Measurements from ENCODE around the gene MRTFA. TPM values are rescaled to one million over a fixed set of nuclear protein-coding genes. Genes with fewer than 3 reads are reported as not detected.

The MRTFA gene
- total and polyA plus RNA-seq, 2 of the 13 experiments (the other 11 are each of a cell fraction or from before 2014, with no cell fraction given), result 2.4 to 8.2 TPM

DNA sequence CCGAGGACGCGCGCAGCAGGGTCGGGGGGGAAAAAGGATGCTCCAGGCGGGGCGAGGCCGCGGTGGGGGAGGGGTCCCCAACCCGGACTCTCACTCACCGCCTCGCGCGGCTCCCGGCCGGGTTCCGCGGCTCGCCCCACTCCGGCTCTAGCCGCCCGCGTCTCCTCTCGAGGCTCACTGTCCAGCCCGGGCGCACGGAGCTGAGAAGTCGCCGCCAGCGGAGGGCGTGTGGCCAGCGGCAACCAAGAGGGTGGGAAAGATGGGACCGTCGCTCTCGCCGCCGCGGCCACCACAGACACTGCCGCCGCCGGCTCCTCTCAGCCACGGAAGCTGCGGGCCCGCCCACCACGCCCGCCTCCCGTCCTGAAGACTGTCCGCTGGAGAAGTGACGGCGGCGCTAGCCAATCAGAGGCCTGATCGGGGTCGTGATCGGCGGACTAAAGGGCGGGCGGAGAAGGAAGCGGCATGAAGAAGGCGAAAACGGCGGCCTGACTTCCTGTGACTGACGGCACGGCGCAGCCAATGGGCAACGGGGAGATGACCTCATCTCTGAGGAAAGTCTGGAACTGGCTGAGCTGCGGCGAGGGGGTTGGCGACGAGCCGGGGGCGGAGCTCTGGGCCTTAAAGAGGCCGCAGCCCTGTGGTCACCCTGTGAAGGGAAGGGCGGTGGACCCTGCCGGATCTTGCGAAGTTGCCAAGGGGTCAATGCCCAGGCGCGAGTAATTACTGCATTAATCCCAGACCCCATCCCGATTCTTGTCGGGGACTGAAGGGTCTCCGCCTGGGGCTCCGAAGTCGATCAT, at the start of gene MRTFA (continued):
- TF ChIP-seq PAX8 (CRISPR knock-in tag; IDR thresholded peaks at IDR 0.05; ENCODE audit: borderline replicate concordance) (no peak), KDM4B (CRISPR knock-in tag; IDR thresholded peaks at IDR 0.05) (0 out of 2 replicates have a peak, but pooled peaks have one; percentile 61), ERF (CRISPR knock-in tag; IDR thresholded peaks at IDR 0.05) (peak; percentile 56), ZNF557 (CRISPR knock-in tag; IDR thresholded peaks at IDR 0.05) (no peak), MXD4 (CRISPR knock-in tag; IDR thresholded peaks at IDR 0.05) (peak; percentile 69; the same call in 1 of the 2 replicates), ZNF792 (CRISPR knock-in tag; IDR thresholded peaks at IDR 0.05) (no peak), KDM3A (CRISPR knock-in tag; IDR thresholded peaks at IDR 0.05; ENCODE audit: low read depth) (peak; percentile 75; the same call in 1 of the 2 replicates), POLR2AphosphoS5 (IDR thresholded peaks at IDR 0.05; ENCODE audit: low read depth, low read length) (peak; percentile 64)
- TF ChIP-seq, protein P1, sequence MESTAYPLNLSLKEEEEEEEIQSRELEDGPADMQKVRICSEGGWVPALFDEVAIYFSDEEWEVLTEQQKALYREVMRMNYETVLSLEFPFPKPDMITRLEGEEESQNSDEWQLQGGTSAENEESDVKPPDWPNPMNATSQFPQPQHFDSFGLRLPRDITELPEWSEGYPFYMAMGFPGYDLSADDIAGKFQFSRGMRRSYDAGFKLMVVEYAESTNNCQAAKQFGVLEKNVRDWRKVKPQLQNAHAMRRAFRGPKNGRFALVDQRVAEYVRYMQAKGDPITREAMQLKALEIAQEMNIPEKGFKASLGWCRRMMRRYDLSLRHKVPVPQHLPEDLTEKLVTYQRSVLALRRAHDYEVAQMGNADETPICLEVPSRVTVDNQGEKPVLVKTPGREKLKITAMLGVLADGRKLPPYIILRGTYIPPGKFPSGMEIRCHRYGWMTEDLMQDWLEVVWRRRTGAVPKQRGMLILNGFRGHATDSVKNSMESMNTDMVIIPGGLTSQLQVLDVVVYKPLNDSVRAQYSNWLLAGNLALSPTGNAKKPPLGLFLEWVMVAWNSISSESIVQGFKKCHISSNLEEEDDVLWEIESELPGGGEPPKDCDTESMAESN (CRISPR knock-in tag; conservative IDR thresholded peaks at IDR 0.05), result peak; percentile 86
- TF ChIP-seq, protein P2, sequence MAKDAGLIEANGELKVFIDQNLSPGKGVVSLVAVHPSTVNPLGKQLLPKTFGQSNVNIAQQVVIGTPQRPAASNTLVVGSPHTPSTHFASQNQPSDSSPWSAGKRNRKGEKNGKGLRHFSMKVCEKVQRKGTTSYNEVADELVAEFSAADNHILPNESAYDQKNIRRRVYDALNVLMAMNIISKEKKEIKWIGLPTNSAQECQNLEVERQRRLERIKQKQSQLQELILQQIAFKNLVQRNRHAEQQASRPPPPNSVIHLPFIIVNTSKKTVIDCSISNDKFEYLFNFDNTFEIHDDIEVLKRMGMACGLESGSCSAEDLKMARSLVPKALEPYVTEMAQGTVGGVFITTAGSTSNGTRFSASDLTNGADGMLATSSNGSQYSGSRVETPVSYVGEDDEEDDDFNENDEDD (CRISPR knock-in tag; IDR thresholded peaks at IDR 0.05; ENCODE audit: borderline replicate concordance), result peak; percentile 79; the same call in 1 of the 2 replicates
- TF ChIP-seq, protein P3, sequence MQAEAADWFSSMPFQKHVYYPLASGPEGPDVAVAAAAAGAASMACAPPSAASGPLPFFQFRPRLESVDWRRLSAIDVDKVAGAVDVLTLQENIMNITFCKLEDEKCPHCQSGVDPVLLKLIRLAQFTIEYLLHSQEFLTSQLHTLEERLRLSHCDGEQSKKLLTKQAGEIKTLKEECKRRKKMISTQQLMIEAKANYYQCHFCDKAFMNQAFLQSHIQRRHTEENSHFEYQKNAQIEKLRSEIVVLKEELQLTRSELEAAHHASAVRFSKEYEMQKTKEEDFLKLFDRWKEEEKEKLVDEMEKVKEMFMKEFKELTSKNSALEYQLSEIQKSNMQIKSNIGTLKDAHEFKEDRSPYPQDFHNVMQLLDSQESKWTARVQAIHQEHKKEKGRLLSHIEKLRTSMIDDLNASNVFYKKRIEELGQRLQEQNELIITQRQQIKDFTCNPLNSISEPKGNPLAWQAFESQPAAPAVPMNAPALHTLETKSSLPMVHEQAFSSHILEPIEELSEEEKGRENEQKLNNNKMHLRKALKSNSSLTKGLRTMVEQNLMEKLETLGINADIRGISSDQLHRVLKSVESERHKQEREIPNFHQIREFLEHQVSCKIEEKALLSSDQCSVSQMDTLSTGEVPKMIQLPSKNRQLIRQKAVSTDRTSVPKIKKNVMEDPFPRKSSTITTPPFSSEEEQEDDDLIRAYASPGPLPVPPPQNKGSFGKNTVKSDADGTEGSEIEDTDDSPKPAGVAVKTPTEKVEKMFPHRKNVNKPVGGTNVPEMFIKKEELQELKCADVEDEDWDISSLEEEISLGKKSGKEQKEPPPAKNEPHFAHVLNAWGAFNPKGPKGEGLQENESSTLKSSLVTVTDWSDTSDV (CRISPR knock-in tag; IDR thresholded peaks at IDR 0.05), result peak; percentile 9; the same call in 1 of the 2 replicates
- TF ChIP-seq, protein P4, sequence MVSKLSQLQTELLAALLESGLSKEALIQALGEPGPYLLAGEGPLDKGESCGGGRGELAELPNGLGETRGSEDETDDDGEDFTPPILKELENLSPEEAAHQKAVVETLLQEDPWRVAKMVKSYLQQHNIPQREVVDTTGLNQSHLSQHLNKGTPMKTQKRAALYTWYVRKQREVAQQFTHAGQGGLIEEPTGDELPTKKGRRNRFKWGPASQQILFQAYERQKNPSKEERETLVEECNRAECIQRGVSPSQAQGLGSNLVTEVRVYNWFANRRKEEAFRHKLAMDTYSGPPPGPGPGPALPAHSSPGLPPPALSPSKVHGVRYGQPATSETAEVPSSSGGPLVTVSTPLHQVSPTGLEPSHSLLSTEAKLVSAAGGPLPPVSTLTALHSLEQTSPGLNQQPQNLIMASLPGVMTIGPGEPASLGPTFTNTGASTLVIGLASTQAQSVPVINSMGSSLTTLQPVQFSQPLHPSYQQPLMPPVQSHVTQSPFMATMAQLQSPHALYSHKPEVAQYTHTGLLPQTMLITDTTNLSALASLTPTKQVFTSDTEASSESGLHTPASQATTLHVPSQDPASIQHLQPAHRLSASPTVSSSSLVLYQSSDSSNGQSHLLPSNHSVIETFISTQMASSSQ (IDR thresholded peaks at IDR 0.05; ENCODE audit: low read depth), result no peak
- TF ChIP-seq, protein P4 (CRISPR knock-in tag; IDR thresholded peaks at IDR 0.05; ENCODE audit: borderline replicate concordance), result no peak; the same call in 1 of the 2 replicates

Data from HepG2 (cell line).